GM21786 (cell line): ENCODE measurements around the gene CREB5.
"Not testable (repeated sequence)": the region's sequence is repeated elsewhere in the genome, so short reads cannot be mapped to it uniquely, and the experiment has no call there.

Source experiments
- ATAC-seq: cut with Tn5 transposase; IDR thresholded peaks from one replicate; pipeline ENCODE4 v1.9.1; 2021; ENCODE audit not compliant: unreplicated experiment

Gene CREB5

GRCh38 chr7:28573059-28573553 is 160.8 kb downstream of the CREB5 start:
- no peak for ATAC-seq

GRCh38 chr7:28573651-28574301 is 161.5 kb downstream of the CREB5 start:
- ATAC-seq = no peak

GRCh38 chr7:28575241-28575643 is 162.9 kb downstream of the CREB5 start:
- ATAC-seq = no peak

GRCh38 chr7:28576656-28577055 is 164.3 kb downstream of the CREB5 start:
- ATAC-seq = no peak

DNA sequence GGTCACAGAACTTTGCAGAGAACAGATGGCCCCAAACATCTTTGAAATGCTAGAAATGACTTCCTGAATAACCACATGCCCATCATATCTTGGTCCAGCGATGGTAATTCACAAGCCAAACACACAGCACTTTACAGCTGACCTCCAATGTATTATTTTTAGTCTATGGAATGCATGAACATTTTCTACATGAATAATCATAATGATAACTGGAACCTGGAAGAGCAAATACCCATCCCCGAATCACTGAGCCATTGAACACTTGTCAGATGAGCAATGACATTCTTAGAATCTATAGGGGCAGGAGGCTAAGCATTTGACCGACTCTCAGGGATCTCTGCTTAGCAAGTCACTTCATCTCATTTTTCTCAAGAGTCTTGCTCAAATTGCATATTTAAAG is 167.3 kb downstream of the CREB5 start:
- ATAC-seq = no peak

DNA sequence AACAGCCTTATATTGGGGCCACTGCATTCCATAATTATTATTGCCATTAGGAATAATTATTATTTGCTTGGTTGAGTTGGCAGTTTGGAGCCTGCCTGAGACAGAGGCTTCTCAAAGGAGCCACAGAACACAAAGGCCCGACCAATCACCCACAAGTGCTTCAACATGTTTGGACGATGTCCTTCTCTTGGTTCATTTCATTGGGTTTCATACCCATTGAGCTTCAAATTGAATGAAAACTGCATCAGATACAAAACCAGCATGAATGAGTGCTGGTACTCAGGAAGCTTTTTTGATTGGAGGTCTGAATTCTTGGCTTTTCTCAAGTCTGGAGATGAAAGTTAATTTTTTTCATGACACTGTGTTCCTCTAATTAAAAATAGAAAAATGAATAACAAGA is 168.3 kb downstream of the CREB5 start:
- ATAC-seq = no peak

DNA sequence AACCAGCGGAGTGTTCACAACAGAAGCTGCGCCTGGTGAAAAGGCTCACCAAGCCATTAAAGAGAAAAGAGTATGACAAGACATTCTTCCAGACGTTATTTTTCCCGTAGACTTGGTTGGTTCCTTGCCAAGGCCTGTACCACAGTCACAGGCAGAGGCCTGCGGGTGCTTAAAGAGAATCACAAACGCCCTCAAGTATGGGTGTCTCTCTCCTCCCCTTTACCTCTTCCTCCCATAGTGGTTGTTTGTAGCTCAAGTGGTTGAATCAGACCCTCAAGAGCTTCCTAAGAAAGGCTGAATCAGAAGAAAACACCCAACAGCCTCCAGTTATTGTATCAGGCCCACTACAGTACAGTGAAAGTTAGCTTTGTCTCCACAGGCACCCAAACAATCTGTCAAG is 169.0 kb downstream of the CREB5 start:
- ATAC-seq = no peak

DNA sequence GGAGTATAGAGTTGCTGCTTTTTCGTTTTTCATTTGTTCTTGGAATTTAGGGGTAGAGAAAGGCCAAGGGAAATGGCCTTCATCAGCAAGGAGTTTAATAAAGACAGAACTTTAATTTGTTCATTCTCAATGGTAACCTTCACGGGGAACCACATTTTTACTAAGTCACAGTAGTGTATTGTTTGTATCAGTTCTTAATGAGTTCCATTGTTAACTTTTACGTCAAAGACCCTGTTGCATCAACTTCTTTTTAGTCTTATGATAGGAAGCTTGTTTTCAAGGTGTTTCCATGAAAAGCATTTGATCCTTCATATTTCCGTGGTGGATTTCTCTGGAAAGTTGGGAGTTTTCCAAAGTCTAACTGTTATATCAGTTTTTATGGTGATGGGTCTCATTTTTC is 169.9 kb downstream of the CREB5 start:
- no peak for ATAC-seq

- ATAC-seq = no peak
Observed at GRCh38 chr7:28584235-28584634, 171.9 kb downstream of the CREB5 start.

DNA sequence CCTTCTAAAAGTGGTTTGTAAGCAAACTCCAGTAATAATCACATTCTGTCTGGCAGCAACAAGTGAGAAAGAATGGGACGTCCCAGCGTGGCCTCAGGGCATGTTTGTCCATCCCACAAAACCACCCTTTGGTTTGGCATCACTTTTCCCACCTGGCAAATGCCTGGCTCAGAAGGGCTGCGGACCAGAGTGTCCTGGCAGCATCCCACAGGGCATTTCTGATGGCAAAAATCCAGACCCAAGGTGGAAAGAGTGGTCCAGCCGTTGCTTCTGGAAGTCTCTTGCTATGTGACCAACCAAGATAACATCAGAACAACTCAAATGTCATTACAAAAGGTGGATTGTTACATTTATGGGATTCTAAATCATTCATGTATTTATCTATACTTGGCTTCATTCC is 174.4 kb downstream of the CREB5 start:
- no peak for ATAC-seq

DNA sequence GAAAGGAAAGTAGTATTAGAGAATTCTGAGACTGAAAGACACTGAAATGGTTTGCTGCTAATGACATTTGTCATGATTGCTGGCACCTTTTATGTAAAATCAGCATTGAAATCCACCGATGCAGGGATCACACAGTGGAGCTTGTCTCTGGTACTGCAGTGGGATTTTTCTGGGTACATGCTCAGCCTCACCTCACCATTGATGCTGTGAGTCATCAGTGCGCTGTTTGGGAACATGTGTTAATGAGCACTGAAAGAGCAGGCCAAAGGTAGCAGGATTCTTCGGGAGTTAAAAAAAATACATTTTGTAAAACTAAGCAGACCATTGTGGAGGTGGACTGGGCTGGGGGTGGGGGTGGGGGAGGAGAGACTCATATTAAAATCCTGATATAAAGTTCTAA is 174.9 kb downstream of the CREB5 start:
- ATAC-seq = no peak

DNA sequence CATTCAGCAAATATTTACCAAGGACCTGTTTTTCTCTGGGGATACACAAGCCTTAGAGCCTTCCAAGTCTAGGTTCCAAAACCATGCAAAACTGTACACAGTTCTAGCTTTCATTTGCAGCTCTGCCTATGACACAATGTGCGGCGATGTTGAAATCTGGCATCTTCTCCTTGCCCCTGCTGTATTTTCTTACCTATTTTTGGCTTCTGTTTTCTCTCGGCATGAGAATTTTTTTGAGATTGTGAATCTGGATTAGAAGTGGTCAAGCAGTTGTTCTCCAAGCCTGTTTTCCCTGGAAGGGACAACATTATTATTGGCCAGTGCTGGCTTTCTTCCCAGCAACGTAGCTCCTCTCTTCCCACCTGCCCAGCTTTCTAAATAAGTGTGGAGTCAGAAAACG is 176.3 kb downstream of the CREB5 start:
- no peak for ATAC-seq

- ATAC-seq = no peak
Observed at GRCh38 chr7:28591041-28591674, 178.8 kb downstream of the CREB5 start.

GRCh38 chr7:28591725-28592349 is 179.5 kb downstream of the CREB5 start:
- ATAC-seq = no peak

- ATAC-seq = no peak
Observed at GRCh38 chr7:28592861-28593260, 180.5 kb downstream of the CREB5 start.

GRCh38 chr7:28595076-28595475 is 182.8 kb downstream of the CREB5 start:
- no peak for ATAC-seq

DNA sequence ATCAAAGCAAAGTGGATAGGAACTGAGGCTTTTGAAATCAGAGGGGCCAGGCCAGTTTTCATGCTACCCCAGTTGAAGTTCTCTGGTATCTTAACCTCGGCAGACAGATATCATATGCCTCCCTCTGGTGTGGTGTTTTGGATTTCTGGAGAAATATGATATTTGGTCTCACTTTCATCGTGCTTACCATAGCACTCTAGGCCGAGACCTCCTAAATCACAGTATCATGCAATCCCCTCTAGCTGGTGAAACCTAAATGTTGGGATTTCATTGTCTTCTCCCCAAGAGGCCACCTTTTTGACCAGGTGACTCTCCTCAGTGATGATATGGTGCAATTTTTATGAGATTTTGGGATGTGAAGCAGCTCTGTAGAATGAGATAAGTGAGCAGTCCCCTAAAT is 183.5 kb downstream of the CREB5 start:
- ATAC-seq = no peak

DNA sequence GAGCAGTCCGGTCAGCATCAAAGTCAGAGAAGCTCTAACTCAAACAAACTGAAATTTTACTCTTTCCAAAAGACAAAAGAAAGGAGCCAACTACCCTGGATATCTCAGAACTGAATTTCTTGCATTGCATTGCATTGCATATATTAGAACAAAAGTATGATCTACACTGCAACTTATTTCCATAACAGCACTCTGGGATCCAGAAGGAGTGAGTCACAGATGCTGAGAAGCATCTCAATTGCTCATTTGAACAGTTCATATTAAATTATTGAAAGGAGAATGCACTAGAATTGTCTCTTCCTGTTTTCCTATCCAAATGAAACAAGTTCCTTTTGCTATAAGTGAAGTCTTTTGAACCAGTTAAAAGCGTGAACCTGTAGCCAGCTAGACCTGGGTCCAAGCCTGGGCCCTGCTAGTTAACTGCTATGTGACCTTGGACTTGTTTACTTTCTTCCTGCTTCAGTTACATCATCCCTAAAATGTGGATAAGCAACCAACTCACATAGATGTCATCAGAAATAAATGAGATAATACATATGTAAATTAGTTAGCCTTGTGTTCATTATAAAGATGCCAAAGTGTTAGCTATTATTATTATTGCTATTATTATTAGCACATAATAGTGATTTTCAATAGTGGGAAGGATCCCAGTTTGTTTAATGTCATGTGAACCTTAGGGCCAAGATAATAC is 184.1 kb downstream of the CREB5 start:
- no peak for ATAC-seq

DNA sequence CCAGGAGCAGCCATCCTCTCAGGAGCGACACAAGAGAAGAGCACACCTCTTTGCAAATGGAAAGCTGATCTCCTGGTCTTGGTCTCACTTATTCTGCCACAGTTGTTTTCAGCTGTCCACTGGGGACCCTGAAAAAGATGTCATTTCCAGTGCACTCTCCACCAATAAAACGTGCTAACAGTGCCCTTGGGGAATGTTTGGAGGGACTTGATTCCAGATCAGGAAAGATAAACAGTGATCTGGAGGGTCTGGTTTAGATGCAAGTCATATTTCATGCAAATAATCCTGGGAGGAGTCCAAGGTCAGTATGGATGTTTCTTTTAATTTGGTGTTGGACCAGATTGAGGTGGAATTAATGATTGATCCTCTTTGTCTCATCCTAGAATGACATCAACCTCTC is 185.0 kb downstream of the CREB5 start:
- no peak for ATAC-seq

DNA sequence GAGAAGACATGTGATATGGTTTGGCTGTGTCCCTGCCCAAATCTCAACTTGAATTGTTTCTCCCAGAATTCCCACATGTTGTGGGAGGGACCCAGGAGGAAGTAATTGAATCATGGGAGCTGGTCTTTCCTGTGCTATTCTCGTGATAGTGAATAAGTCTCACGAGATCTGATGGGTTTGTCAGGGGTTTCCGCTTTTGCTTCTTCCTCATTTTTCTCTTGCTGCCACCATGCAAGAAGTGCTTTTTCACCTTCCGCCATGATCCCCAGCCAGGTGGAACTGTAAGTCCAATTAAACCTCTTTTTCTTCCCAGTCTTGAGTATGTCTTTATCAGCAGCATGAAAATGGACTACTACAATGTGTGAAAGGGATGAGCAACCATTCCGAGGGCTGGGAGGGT is 185.7 kb downstream of the CREB5 start:
- not testable (repeated sequence) for ATAC-seq

- no peak for ATAC-seq
Observed at GRCh38 chr7:28598586-28598985, 186.3 kb downstream of the CREB5 start.

DNA sequence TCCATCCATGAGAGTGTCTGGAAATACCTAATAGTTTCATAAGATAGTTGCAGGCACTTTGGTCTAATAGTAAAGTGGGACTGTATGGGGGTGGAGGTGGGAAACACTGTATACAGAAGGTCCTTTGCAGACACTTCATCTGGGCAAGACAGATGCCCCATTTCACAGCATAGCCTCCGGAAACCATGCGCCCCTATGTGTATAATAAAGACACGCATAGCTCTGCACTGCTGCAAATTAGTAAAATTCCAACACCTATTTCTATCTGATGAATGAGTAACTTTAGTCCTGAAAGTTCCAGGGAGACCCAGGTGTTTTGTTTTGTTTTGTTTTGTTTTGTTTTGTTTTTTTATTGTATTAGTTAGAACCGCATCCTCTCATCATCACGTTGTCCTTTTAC is 187.1 kb downstream of the CREB5 start:
- ATAC-seq = no peak
